ENCODE measurements around the gene LSM5.

DNA sequence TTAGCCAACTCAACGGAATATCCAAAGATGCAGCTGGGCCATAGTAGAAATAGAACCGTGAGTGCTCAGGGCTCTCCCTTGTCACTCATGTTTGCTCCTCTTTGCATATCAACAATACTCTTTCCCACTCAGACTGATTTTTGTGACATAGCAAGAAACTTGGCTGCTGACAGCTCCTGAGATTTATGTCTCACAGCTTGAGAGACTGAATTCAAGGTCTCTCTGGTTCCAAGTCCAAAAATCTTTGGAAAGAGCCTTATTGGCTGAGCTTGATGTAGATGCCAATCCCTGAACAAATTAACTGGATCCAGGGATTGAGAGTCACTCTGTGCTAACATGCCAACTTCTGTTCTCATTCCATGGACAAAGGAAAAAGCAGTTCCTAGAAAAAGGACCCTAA lies 30.4 kb downstream of the LSM5 start:
- TF ChIP-seq CTCF (IDR thresholded peaks at IDR 0.05) (no peak), POLR2A (IDR thresholded peaks at IDR 0.05) (no peak)
